ENCODE measurements around the gene GUCY1B1. TPM values are rescaled to one million over a fixed set of nuclear protein-coding genes. Genes with fewer than 3 reads are reported as not detected.

The GUCY1B1 gene
- total RNA-seq = 10 to 100 TPM; 32.7 to 34.1 TPM

DNA sequence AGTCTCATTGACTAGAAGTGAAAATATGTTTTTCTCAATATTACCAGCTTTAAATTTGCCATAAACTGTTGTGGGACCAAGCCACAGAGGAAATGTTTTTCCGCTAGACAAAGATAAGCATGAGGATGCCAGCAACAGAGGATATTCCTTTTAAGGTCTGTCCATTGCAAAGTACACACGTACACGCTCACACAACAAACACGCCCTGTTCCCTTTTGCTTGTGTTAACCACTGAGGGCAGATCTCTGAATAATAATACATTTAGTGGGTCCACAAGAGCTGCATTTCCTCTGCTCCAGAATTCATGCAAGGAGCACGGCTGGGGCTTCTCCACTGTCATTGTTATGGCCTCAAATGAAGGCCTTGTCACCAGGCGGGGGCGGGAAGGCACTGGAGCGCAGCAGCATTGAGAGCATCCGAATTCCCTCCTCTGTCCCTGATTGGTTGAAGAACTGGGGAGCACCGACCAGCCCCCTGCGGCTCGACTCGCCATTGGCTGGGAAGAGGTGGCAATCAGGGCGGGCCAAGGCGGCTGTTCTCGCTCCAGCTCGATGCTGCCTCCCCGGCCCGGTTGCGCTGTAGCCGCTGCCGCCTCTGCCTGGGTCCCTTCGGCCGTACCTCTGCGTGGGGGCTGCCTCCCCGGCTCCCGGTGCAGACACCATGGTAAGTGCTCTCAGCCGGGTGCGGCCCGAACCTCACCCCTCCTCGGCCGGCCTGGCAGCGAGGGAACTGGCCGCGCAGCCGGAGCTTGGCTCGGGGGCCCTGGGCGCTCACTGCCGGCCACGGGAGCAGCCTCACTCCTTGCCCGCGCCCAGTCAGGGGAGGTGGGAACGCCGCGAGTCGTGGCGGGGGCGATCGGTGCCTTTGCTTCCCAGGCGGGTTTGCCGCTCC is at the start of gene GUCY1B1:
GUCY1B1 (plus strand) TSS at position 541 of the 891 bp plus-strand sequence; CDS start at position 661, 120 bp downstream.
- Histone ChIP-seq H3K27me3 (replicated peaks; ENCODE audit: insufficient read depth) (no peaks in the 10 kb centered on the region), H3K36me3 (no peaks in the 10 kb centered on the region), H3K9me3 (no peaks in the 10 kb centered on the region), H3K4me1 (ENCODE audit: control insufficient read depth in 1 of 2, low read depth in 2 of 2) (peaks cover 4 to 16% of the 10 kb centered on the region in 2 donors), H3K4me3 (peak within 1 kb of the TSS; percentile 87), H3K27ac (peak within 1 kb of the TSS; percentile 77 to 93)
- DNase-seq (ENCODE audit: low spot score) = peak; percentile 90
- TF ChIP-seq, protein P1, sequence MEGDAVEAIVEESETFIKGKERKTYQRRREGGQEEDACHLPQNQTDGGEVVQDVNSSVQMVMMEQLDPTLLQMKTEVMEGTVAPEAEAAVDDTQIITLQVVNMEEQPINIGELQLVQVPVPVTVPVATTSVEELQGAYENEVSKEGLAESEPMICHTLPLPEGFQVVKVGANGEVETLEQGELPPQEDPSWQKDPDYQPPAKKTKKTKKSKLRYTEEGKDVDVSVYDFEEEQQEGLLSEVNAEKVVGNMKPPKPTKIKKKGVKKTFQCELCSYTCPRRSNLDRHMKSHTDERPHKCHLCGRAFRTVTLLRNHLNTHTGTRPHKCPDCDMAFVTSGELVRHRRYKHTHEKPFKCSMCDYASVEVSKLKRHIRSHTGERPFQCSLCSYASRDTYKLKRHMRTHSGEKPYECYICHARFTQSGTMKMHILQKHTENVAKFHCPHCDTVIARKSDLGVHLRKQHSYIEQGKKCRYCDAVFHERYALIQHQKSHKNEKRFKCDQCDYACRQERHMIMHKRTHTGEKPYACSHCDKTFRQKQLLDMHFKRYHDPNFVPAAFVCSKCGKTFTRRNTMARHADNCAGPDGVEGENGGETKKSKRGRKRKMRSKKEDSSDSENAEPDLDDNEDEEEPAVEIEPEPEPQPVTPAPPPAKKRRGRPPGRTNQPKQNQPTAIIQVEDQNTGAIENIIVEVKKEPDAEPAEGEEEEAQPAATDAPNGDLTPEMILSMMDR (IDR thresholded peaks at IDR 0.05) = peak; percentile 55
- peak; percentile 99 for ATAC-seq (ENCODE audit: insufficient number of reproducible peaks, low FRiP score, low read depth)

DNA sequence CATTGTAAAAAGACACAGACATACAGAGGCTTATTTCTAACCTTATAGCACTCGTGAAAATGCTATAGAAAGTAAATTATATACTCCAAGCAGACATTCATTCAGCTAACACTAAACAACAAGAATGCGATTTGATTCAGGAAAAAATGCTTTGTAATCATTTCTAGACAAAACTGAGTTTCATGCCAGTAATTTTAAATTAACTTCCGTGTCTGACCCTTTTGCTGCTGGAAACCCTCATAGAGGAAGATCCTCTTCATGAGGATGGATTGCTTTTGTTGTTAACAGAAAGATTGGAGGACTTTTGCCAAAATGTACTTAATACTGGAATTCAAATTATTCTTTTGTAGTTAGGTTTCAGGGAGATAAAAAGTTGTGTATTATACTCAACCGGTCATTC is 48.9 kb upstream of the GUCY1B1 start:
- TF ChIP-seq, protein P1 (IDR thresholded peaks at IDR 0.05) = no peak

DNA sequence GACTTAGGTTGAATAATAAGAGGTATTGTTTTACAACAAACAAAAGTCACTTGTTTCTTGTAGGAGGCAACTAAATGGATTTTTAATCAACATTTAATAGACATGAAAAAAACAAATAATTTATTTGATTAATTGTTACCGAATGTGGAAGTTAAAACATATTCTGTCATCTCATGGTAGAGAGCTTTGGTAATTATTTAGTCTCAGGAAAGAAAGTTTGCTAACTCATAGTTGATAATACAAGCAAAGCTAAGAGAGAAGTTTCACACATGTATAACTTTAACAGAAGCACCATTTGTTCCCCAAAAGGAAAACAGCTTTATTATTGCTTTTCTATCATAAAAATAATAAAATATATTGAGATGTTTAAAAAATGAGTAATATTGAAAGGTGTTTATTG is 47.3 kb upstream of the GUCY1B1 start:
- Histone ChIP-seq H3K4me1 (ENCODE audit: control insufficient read depth in 1 of 2, low read depth in 2 of 2) (peaks cover 0 to 2% of the 10 kb centered on the region in 2 donors), H3K36me3 (peaks cover 24% of the 10 kb centered on the region), H3K27ac (no peak overlapping the region), H3K4me3 (no peak overlapping the region), H3K9me3 (no peaks in the 10 kb centered on the region), H3K27me3 (replicated peaks; ENCODE audit: insufficient read depth) (no peaks in the 10 kb centered on the region)
- DNase-seq (ENCODE audit: low spot score) (no peak), ATAC-seq (ENCODE audit: insufficient number of reproducible peaks, low FRiP score, low read depth) (no peak)
- TF ChIP-seq, protein P1 (IDR thresholded peaks at IDR 0.05) = no peak

More for the DNA sequence above, 48.9 kb upstream of the GUCY1B1 start:
- Histone ChIP-seq H3K36me3 (peaks cover 19% of the 10 kb centered on the region), H3K4me3 (no peak overlapping the region), H3K27me3 (replicated peaks; ENCODE audit: insufficient read depth) (no peaks in the 10 kb centered on the region), H3K9me3 (no peaks in the 10 kb centered on the region), H3K4me1 (ENCODE audit: control insufficient read depth in 1 of 2, low read depth in 2 of 2) (peaks cover 3 to 18% of the 10 kb centered on the region in 2 donors), H3K27ac (no peak overlapping the region)
- DNase-seq (ENCODE audit: low spot score) = no peak
- no peak for ATAC-seq (ENCODE audit: insufficient number of reproducible peaks, low FRiP score, low read depth)

DNA sequence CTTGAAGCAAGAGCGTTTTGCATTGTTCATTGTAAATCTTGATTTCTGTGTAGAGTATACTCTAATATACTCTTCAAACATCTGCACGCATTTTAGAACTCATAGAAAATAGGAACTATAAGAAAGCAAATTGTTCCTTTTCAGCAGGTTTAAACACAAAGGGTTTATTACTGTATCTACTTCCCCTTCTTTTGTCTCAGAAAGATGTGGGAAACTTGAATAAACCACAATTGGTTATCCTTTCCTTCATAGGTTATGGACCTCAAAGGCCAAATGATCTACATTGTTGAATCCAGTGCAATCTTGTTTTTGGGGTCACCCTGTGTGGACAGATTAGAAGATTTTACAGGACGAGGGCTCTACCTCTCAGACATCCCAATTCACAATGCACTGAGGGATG is 46.0 kb upstream of the GUCY1B1 start:
- TF ChIP-seq, protein P1 (IDR thresholded peaks at IDR 0.05) = no peak
- Histone ChIP-seq H3K4me1 (ENCODE audit: control insufficient read depth in 1 of 2, low read depth in 2 of 2) (no peaks in the 10 kb centered on the region), H3K9me3 (no peaks in the 10 kb centered on the region), H3K27me3 (replicated peaks; ENCODE audit: insufficient read depth) (no peaks in the 10 kb centered on the region), H3K4me3 (no peak overlapping the region), H3K36me3 (peaks cover 28% of the 10 kb centered on the region), H3K27ac (no peak overlapping the region)
- no peak for ATAC-seq (ENCODE audit: insufficient number of reproducible peaks, low FRiP score, low read depth)
- no peak for DNase-seq (ENCODE audit: low spot score)

DNA sequence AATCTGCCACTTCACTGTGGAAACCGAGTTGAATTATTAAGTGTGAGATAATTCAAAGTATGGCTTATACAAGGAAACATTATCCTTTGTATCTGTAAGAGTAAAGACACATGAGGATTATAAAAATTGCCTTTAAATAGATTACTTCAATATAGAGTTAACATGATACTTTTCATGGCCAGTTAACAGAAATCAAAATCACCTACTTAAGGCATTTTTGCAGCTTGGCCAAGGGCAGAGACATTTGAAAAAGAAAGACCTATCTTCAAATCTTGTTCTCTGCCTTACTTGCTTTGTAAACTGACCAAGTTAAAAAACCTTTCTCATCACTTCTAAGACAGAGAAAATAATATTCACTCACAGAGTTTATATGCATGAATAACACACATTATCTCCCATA is 44.9 kb upstream of the GUCY1B1 start:
- TF ChIP-seq, protein P1 (IDR thresholded peaks at IDR 0.05) = no peak
- Histone ChIP-seq H3K27ac (no peak overlapping the region), H3K4me3 (no peak overlapping the region), H3K36me3 (peaks cover 28% of the 10 kb centered on the region), H3K4me1 (ENCODE audit: control insufficient read depth in 1 of 2, low read depth in 2 of 2) (no peaks in the 10 kb centered on the region), H3K27me3 (replicated peaks; ENCODE audit: insufficient read depth) (no peaks in the 10 kb centered on the region), H3K9me3 (no peaks in the 10 kb centered on the region)
- no peak for DNase-seq (ENCODE audit: low spot score)
- no peak for ATAC-seq (ENCODE audit: insufficient number of reproducible peaks, low FRiP score, low read depth)
